ENCODE data around the gene RGS7BP. TPM values are rescaled to one million over a fixed set of nuclear protein-coding genes. Genes with fewer than 3 reads are reported as not detected.
A peak's percentile ranks its signal among the peaks of the same experiment; 100 is the strongest.

The RGS7BP gene
- total and polyA plus RNA-seq, 2 of the 13 experiments (the other 11 are each of a cell fraction or from before 2014, with no cell fraction given): not detected

DNA sequence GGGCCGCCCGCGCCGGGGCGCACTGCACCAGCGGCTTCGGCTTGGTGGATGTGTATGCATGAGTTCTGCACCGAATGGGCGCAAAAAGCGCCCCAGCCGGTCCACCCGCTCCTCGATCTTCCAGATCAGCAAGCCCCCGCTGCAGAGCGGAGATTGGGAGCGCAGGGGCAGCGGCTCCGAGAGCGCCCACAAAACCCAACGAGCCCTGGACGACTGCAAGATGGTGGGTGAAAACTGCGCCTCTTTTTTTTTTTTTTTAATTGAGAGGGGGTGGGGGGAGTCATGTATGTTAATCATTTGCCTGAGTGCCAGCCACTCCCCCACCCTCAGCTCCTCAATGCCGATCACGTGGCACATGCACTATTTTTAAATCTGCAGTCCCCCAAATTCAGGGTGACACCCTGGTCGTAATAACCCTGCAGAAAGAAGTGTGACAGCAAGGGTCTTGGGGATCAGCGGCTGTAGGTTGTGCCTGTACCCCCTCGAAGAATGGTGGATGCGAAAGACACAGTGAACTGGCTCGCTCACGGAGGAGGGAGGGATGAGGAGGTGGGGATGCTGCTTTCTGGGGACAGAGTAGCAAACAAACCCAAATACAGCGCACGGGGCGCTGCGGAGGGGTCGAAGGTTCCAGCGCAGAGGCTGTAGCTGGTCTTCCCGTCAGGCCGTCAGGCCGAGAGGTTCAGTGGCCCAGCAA lies 900 bp downstream of the RGS7BP start (continued):
- TF ChIP-seq, protein P1, sequence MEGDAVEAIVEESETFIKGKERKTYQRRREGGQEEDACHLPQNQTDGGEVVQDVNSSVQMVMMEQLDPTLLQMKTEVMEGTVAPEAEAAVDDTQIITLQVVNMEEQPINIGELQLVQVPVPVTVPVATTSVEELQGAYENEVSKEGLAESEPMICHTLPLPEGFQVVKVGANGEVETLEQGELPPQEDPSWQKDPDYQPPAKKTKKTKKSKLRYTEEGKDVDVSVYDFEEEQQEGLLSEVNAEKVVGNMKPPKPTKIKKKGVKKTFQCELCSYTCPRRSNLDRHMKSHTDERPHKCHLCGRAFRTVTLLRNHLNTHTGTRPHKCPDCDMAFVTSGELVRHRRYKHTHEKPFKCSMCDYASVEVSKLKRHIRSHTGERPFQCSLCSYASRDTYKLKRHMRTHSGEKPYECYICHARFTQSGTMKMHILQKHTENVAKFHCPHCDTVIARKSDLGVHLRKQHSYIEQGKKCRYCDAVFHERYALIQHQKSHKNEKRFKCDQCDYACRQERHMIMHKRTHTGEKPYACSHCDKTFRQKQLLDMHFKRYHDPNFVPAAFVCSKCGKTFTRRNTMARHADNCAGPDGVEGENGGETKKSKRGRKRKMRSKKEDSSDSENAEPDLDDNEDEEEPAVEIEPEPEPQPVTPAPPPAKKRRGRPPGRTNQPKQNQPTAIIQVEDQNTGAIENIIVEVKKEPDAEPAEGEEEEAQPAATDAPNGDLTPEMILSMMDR (CRISPR knock-in tag; IDR thresholded peaks at IDR 0.05): peak; percentile 29; the same call in 1 of the 2 replicates
- TF ChIP-seq GABPB1 (CRISPR knock-in tag; IDR thresholded peaks at IDR 0.05) (no peak), ZNF883 (CRISPR knock-in tag; IDR thresholded peaks at IDR 0.05; ENCODE audit: not compliant biosample characterization) (no peak), MLLT10 (CRISPR knock-in tag; IDR thresholded peaks at IDR 0.05) (no peak), HNRNPLL (IDR thresholded peaks at IDR 0.05; ENCODE audit: low read depth, low read length, poor library complexity, severe bottlenecking) (peak; percentile 54), ZNF468 (CRISPR knock-in tag; IDR thresholded peaks at IDR 0.05) (no peak)
- TF ChIP-seq, protein P2, sequence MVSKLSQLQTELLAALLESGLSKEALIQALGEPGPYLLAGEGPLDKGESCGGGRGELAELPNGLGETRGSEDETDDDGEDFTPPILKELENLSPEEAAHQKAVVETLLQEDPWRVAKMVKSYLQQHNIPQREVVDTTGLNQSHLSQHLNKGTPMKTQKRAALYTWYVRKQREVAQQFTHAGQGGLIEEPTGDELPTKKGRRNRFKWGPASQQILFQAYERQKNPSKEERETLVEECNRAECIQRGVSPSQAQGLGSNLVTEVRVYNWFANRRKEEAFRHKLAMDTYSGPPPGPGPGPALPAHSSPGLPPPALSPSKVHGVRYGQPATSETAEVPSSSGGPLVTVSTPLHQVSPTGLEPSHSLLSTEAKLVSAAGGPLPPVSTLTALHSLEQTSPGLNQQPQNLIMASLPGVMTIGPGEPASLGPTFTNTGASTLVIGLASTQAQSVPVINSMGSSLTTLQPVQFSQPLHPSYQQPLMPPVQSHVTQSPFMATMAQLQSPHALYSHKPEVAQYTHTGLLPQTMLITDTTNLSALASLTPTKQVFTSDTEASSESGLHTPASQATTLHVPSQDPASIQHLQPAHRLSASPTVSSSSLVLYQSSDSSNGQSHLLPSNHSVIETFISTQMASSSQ (IDR thresholded peaks at IDR 0.05; ENCODE audit: low read depth): no peak
- TF ChIP-seq, protein P2 (CRISPR knock-in tag; IDR thresholded peaks at IDR 0.05; ENCODE audit: borderline replicate concordance): no peak
